Ascending aorta (tissue), 2 donors: ENCODE data around the gene RET. TPM values are rescaled to one million over a fixed set of nuclear protein-coding genes. Genes with fewer than 3 reads are reported as not detected.

Experiments used
- DNase-seq, 2 donors: peaks; one replicate each; pipeline ENCODE4 v3.0.0-alpha.2; 2019; ENCODE audit warnings: low spot score in 2 of 2
- H3K27ac ChIP-seq, 2 donors: fragments of 200-600 bp; sonication (generic); one replicate each; pipeline ENCODE4 v1.5.1; 2016 to 2017; ENCODE audit warnings: mild to moderate bottlenecking in 1 of 2
- H3K27me3 ChIP-seq: fragments of 200-600 bp; sonication (generic); one replicate; pipeline ENCODE4 v1.5.1; 2017
- H3K36me3 ChIP-seq, 2 donors: fragments of 200-600 bp; sonication (generic); one replicate each; pipeline ENCODE4 v1.5.1; 2016
- H3K4me1 ChIP-seq, 2 donors: fragments of 200-600 bp; sonication (generic); one replicate each; pipeline ENCODE4 v1.5.1; 2016 to 2017; ENCODE audit warnings: mild to moderate bottlenecking in 1 of 2
- H3K4me3 ChIP-seq, 2 donors: fragments of 200-600 bp; sonication (generic); one replicate each; pipeline ENCODE4 v1.5.1; 2016 to 2017; ENCODE audit warnings: mild to moderate bottlenecking in 1 of 2
- H3K9me3 ChIP-seq, 2 donors: fragments of 200-600 bp; sonication (generic); one replicate each; pipeline ENCODE4 v1.5.1; 2016
- intact Hi-C: fragments of 100-400 bp; cut with DNase I; formaldehyde crosslinking; loops from one replicate; pipeline ENCODE4 v1.15.1; 2023
- total RNA-seq: library from RNA; depleted of rRNA; stranded (reverse); fragments of >200 nt; gene quantifications from one replicate; pipeline ENCODE4 v1.1.0, GENCODE V29; 2016
- TF ChIP-seq, protein P1 (sequence below), 3 experiments: fragments of 200-600 bp in 2 of 3; fragments of 450-650 bp in 1 of 3; sonication (generic) in 2 of 3; IDR thresholded peaks; one replicate each; pipeline ENCODE4 v1.5.1; 2016 to 2019; ENCODE audit warnings: antibody characterized with exemption in 3 of 3, mild to moderate bottlenecking in 1 of 3, moderate library complexity in 1 of 3

The RET gene
- total RNA-seq, 1 donor from 2014 or later = not detected

DNA sequence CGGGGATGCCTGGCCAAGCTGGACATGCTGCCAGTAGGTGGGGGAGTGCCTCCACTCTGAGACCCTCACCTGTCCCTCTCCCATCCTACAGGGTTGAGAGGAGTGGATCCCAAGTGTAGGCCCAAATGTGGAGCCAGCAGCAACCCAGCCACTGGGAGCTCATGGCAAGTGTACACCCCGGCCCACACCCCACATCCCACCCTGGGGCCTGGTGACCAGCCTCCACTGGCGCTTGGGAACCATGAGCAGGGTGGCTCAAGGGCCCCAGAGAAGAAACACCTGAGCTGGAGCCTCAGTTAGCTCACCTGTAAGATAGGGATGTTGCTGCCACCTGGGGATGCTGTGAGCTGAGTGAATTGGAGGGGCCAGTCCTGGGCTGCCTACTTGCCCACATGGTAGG, 10.4 kb upstream of the RET start:
- H3K9me3 ChIP-seq = no peaks in the 10 kb centered on the region
- H3K27me3 ChIP-seq = no peaks in the 10 kb centered on the region
- no peaks in the 10 kb centered on the region for H3K4me1 ChIP-seq
- H3K27ac ChIP-seq = no peak overlapping the region
- TF ChIP-seq, protein P1, sequence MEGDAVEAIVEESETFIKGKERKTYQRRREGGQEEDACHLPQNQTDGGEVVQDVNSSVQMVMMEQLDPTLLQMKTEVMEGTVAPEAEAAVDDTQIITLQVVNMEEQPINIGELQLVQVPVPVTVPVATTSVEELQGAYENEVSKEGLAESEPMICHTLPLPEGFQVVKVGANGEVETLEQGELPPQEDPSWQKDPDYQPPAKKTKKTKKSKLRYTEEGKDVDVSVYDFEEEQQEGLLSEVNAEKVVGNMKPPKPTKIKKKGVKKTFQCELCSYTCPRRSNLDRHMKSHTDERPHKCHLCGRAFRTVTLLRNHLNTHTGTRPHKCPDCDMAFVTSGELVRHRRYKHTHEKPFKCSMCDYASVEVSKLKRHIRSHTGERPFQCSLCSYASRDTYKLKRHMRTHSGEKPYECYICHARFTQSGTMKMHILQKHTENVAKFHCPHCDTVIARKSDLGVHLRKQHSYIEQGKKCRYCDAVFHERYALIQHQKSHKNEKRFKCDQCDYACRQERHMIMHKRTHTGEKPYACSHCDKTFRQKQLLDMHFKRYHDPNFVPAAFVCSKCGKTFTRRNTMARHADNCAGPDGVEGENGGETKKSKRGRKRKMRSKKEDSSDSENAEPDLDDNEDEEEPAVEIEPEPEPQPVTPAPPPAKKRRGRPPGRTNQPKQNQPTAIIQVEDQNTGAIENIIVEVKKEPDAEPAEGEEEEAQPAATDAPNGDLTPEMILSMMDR (IDR thresholded peaks at IDR 0.05) = no peak
- no peak overlapping the region for H3K4me3 ChIP-seq
- H3K36me3 ChIP-seq = no peaks in the 10 kb centered on the region
- intact Hi-C loops = no loop called here
- DNase-seq = no peak

DNA sequence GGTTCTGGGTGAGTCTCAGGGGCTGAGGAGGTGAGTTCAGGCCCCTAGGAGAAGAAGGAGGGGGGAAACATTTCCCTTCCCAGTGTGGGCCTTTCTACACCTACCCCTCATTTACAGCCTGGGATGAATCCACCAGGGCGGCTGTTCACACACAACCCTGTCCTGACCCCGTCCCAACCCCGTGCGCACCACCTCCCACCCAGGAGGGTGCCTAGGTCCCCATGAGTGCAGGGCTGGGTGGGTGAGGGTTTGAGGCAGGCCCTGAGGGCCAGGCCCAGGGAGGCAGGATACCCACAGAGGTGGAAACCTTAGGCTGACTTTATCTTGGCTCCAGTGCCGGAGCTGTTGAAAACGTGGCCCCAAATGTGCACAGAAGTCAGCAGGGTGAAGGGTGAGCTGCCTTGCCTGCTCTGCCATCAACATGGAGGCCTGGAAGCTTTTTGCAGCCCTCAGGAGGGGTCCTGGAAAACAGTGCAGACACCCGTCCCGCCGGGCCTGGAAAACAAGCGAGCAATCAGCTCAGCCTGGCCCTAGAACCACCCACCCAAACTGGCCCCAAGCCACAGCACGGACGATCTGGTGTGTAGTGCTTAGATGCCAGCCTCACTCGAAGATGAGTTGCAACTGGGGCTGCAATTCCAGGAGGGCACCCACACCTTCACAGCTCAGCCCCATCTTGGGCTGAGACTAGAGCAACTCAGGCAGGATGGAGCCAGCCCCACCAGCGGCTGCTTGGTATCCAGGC, 9.3 kb upstream of the RET start:
- Histone ChIP-seq H3K27me3 (no peaks in the 10 kb centered on the region), H3K4me1 (no peaks in the 10 kb centered on the region), H3K36me3 (no peaks in the 10 kb centered on the region), H3K27ac (no peak overlapping the region), H3K9me3 (no peaks in the 10 kb centered on the region), H3K4me3 (no peak overlapping the region)
- no peak for DNase-seq
- TF ChIP-seq, protein P1 (IDR thresholded peaks at IDR 0.05) = no peak
- intact Hi-C loops = no loop called here

DNA sequence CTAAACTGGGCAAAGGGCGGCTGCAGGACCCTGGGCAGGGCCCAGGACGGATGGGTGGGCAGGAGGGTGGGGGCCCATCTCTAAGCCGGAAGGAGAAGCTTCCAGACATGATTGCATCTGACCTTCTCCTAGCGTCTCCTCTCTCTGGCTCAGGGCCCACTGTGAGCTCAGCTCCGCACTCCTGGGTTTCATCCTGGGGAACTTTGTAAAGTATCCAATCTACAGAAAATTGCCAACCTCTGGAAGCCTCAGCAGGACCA, 8.8 kb upstream of the RET start:
- H3K4me3 ChIP-seq = no peak overlapping the region
- no peak overlapping the region for H3K27ac ChIP-seq
- DNase-seq = no peak
- intact Hi-C loops = no loop called here
- H3K27me3 ChIP-seq = no peaks in the 10 kb centered on the region
- H3K4me1 ChIP-seq = no peaks in the 10 kb centered on the region
- H3K9me3 ChIP-seq = no peaks in the 10 kb centered on the region
- TF ChIP-seq, protein P1 (IDR thresholded peaks at IDR 0.05) = no peak
- no peaks in the 10 kb centered on the region for H3K36me3 ChIP-seq

DNA sequence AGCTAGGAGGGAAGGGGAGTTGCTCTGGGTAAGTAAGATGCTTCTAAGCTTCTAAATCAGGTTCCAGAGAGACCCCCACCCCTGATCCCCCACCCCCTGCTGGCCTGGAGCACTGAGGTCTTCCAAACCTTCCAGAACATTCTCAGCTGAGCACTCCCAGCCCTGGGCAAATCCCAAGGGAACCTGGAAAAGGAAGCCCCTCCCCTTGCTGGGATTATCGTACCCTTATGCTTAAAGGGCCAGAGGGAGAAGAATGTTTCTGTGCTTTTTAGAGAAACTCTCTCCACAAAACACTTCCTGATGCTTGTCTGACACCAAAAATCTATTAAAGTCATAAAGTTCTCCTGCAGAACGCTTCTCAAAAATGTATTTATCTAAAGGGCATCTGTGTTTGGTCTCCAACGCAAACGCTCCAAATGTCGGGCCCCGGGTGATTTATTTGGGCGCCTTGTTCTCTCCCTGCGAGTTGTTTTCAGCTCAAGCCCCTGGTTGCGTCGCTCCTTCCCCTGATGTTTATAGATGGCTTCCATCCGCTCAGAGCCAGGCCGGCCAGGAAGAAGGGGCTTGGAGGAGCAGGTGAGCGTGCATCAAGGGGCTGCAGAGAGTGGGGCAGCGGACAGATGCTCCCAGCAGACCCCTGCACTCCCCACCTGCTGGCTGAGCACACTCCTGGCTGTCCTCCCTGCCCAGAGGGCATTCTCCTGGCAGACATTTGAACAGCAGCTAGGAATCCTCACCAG, 8.2 kb upstream of the RET start:
- H3K36me3 ChIP-seq = no peaks in the 10 kb centered on the region
- no peak overlapping the region for H3K27ac ChIP-seq
- no peaks in the 10 kb centered on the region for H3K4me1 ChIP-seq
- no peaks in the 10 kb centered on the region for H3K27me3 ChIP-seq
- no peak overlapping the region for H3K4me3 ChIP-seq
- TF ChIP-seq, protein P1 (IDR thresholded peaks at IDR 0.05) = no peak
- intact Hi-C loops = no loop called here
- no peaks in the 10 kb centered on the region for H3K9me3 ChIP-seq
- no peak for DNase-seq

DNA sequence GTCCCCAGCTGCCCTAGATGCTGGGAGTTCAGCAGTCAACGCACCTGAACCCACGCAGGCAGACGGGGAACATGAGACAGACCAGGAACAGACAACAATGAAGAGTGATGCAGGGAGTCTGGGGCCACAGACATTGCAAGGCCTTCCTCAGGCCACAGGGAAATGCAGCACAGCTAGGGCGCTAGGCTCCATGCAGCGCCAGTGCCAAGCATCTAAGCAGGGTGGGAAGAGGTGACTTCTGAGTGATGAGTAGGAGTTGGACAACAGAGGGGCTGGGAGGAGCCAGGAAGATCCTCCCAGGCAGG, 7.7 kb upstream of the RET start:
- Histone ChIP-seq H3K36me3 (no peaks in the 10 kb centered on the region), H3K4me3 (no peak overlapping the region), H3K27ac (no peak overlapping the region), H3K4me1 (no peaks in the 10 kb centered on the region), H3K9me3 (no peaks in the 10 kb centered on the region), H3K27me3 (no peaks in the 10 kb centered on the region)
- TF ChIP-seq, protein P1 (IDR thresholded peaks at IDR 0.05) = no peak
- intact Hi-C loops = no loop called here
- no peak for DNase-seq
